ENCODE measurements around the gene ZNF385A. TPM values are rescaled to one million over a fixed set of nuclear protein-coding genes. Genes with fewer than 3 reads are reported as not detected.

Gene ZNF385A
- total and polyA plus RNA-seq, 2 of the 8 experiments (the other 6 are each of a cell fraction or from before 2014, with no cell fraction given): 5.2 to 14.3 TPM

DNA sequence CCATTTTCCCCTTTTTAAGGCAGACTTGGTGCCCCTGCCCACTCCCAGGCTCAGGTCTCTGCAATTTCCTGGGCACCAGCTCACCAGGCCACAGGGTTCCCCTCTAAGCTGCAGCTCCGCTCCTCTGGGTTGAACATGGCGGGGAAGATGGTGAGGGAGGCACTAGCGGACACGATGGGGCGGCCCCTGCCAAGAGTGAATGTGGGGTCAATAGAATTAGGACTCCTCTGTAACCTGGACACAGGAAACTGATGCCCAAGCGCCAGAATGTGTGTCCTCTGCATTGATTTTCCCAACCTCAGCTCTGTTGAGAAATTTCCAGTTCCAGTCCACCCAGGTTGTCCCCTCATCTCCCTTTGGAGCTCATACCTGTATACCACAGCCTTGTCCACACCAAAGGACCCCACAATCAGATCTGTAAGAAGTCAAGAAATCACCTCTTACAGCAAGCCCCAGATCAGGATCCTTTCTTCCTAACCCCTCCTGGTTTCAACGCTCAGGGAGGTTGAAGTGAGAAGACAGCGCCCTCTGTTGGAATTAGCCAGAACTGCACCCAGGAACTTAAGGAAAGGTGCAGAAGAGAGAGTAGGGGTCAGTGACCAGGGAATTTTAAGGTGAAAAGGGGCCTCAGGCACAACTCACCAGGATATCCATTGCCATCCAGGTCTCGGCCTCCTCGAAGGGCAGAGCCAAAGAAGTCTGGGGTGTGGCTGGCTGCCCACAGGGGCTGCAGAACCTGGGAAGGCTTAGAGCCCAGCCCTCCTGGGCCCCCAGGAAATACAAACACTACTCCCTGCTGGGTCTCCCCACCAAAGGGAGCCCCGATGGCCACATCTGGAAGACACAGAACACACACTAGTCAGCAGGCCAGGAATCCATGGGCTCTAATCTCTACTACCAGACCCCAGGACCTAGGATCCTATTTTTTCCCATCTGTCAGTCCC lies 19.8 kb upstream of the ZNF385A start:
- no peaks in the 10 kb centered on the region for H3K9me3 ChIP-seq (ENCODE audit: insufficient read depth in 2 of 2, low read depth in 1 of 2, low read length in 1 of 2)
- CTCF ChIA-PET (ENCODE audit: partially characterized antibody): interaction anchor here (0.8 to 12.3 kb wide), 31 partner anchors 8 to 575 kb away, joined by 3 to 742 read pairs (median 3); partner anchors contain the start of genes ITGA5 and ZNF385A
- H3K36me3 ChIP-seq (ENCODE audit: control insufficient read depth in 2 of 4, insufficient read depth in 4 of 4, low read length in 3 of 4): peaks cover 4 to 20% (median 9%) of the 10 kb centered on the region in 4 experiments; a peak in 5 of 8 replicates
- no peak overlapping the region for H3K9ac ChIP-seq (replicated peaks in 1 of 4; ENCODE audit: extremely low read depth in 1 of 4, low read depth in 3 of 4, low read length in 3 of 4)
- no peak overlapping the region for H2BK15ac ChIP-seq (ENCODE audit: low read length)
- H4K5ac ChIP-seq (ENCODE audit: insufficient read length, low read depth, low read length): no peak overlapping the region
- no peak overlapping the region for H3K14ac ChIP-seq (ENCODE audit: insufficient read length)
- H3K27me3 ChIP-seq (replicated peaks in 1 of 4; ENCODE audit: control insufficient read depth in 3 of 4, extremely low read depth in 1 of 4, insufficient read depth in 3 of 4, low read length in 3 of 4): no peaks in the 10 kb centered on the region
- no peak overlapping the region for H3K4ac ChIP-seq (replicated peaks; ENCODE audit: insufficient read length, low read depth, low read length)
- no peak overlapping the region for H2AFZ ChIP-seq (ENCODE audit: low read length)
- WGBS, 2 experiments (ENCODE audit: extremely low coverage in 1 of 2, insufficient coverage in 1 of 2, insufficient read length in 1 of 2, insufficient replicate concordance in 2 of 2, low coverage in 1 of 2, low lambda C conversion rate in 2 of 2, missing lambda C conversion rate in 1 of 2): 67% methylated on average over 11 of the region's 11 CpGs; no CpG with 5 or more reads in 1 of the 2 experiments
- H2BK120ac ChIP-seq (replicated peaks; ENCODE audit: low read depth, low read length): no peak overlapping the region
- H3K56ac ChIP-seq (replicated peaks; ENCODE audit: insufficient read length, low read depth, low read length): no peak overlapping the region
- DNase-seq (ENCODE audit: low read depth in 1 of 2, low spot score in 2 of 2) (peak; percentile 69 to 95), FAIRE-seq (peak; percentile 79)
- H4K20me1 ChIP-seq (replicated peaks in 1 of 2; ENCODE audit: control insufficient read depth in 1 of 2, insufficient read depth in 2 of 2, low read length in 2 of 2): peaks cover 0 to 2% of the 10 kb centered on the region in 2 experiments
- H3K18ac ChIP-seq (ENCODE audit: extremely low read depth, low read length): no peak overlapping the region
- H3K79me2 ChIP-seq (ENCODE audit: control insufficient read depth in 1 of 2, insufficient read depth in 2 of 2, low read length in 2 of 2): no peaks in the 10 kb centered on the region
- no peak overlapping the region for H3K27ac ChIP-seq (ENCODE audit: low read depth, low read length)
- peaks cover 0 to 1% (median 0%) of the 10 kb centered on the region in 4 experiments; a peak in 1 of 7 replicates for H3K4me1 ChIP-seq (replicated peaks in 1 of 4; ENCODE audit: control insufficient read depth in 3 of 4, insufficient read depth in 4 of 4, low read length in 3 of 4)
- H2BK12ac ChIP-seq (ENCODE audit: low read depth, low read length): no peak overlapping the region
- no peaks in the 10 kb centered on the region for H3K79me1 ChIP-seq (ENCODE audit: low read depth, low read length)
- no peak overlapping the region for H4K91ac ChIP-seq (replicated peaks; ENCODE audit: insufficient read length, low read length)
- no peak overlapping the region for H3K4me3 ChIP-seq (ENCODE audit: extremely low read depth in 1 of 4, insufficient read depth in 2 of 4, low read depth in 3 of 4, low read length in 4 of 4)
- no peak overlapping the region for H4K8ac ChIP-seq (ENCODE audit: extremely low read depth, insufficient read depth, low read length)
- H2BK20ac ChIP-seq (ENCODE audit: low read length): no peak overlapping the region
- H3K4me2 ChIP-seq (ENCODE audit: insufficient read depth in 1 of 2, low read depth in 2 of 2, low read length in 2 of 2): no peak overlapping the region
- no peak overlapping the region for H2BK5ac ChIP-seq (ENCODE audit: low read depth, low read length)
- no peak overlapping the region for H2AK5ac ChIP-seq (ENCODE audit: low read depth, low read length)
- H3K23ac ChIP-seq (ENCODE audit: insufficient read length): no peak overlapping the region
- POLR2A ChIA-PET (ENCODE audit: partially characterized antibody): interaction anchor here (1.5 to 4.5 kb wide), 3 partner anchors 11 to 34 kb away, joined by 3 to 16 read pairs (median 3); no protein-coding TSS in a partner anchor
- no peaks in the 10 kb centered on the region for H3K23me2 ChIP-seq (ENCODE audit: low read depth, low read length)
- TF ChIP-seq SIX5 (IDR thresholded peaks at IDR 0.05; ENCODE audit: low read depth, low read length) (no peak), NRF1 (IDR thresholded peaks at IDR 0.05; ENCODE audit: low read depth, low read length) (no peak), SP4 (IDR thresholded peaks at IDR 0.05; ENCODE audit: low read length) (0 out of 2 replicates have a peak, but pooled peaks have one; percentile 37), JUND (IDR thresholded peaks at IDR 0.05; ENCODE audit: low read length) (no peak), RFX5 (IDR thresholded peaks at IDR 0.05; ENCODE audit: borderline replicate concordance, low read depth, low read length) (no peak)
- TF ChIP-seq, protein P1, sequence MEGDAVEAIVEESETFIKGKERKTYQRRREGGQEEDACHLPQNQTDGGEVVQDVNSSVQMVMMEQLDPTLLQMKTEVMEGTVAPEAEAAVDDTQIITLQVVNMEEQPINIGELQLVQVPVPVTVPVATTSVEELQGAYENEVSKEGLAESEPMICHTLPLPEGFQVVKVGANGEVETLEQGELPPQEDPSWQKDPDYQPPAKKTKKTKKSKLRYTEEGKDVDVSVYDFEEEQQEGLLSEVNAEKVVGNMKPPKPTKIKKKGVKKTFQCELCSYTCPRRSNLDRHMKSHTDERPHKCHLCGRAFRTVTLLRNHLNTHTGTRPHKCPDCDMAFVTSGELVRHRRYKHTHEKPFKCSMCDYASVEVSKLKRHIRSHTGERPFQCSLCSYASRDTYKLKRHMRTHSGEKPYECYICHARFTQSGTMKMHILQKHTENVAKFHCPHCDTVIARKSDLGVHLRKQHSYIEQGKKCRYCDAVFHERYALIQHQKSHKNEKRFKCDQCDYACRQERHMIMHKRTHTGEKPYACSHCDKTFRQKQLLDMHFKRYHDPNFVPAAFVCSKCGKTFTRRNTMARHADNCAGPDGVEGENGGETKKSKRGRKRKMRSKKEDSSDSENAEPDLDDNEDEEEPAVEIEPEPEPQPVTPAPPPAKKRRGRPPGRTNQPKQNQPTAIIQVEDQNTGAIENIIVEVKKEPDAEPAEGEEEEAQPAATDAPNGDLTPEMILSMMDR (IDR thresholded peaks at IDR 0.05; ENCODE audit: control extremely low read depth in 1 of 3, insufficient read depth in 1 of 3, low read depth in 1 of 3, low read length in 3 of 3): peak; percentile 66 to 99 (median 83)
- TF ChIP-seq, protein P2, sequence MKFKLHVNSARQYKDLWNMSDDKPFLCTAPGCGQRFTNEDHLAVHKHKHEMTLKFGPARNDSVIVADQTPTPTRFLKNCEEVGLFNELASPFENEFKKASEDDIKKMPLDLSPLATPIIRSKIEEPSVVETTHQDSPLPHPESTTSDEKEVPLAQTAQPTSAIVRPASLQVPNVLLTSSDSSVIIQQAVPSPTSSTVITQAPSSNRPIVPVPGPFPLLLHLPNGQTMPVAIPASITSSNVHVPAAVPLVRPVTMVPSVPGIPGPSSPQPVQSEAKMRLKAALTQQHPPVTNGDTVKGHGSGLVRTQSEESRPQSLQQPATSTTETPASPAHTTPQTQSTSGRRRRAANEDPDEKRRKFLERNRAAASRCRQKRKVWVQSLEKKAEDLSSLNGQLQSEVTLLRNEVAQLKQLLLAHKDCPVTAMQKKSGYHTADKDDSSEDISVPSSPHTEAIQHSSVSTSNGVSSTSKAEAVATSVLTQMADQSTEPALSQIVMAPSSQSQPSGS (IDR thresholded peaks at IDR 0.05; ENCODE audit: low read length): no peak
